Measurements from ENCODE around the gene ATR. TPM values are rescaled to one million over a fixed set of nuclear protein-coding genes. Genes with fewer than 3 reads are reported as not detected.
"Not testable (repeated sequence)": the region's sequence is repeated elsewhere in the genome, so short reads cannot be mapped to it uniquely, and the experiment has no call there.

ATR gene
- total RNA-seq, 6 donors from 2014 or later = 16.5 to 62.5 (median 24.0) TPM

GRCh38 chr3:142447301-142447851 is 131.2 kb downstream of the ATR start:
- ATAC-seq (ENCODE audit: low FRiP score in 2 of 2) (peak; percentile 69 to 75), DNase-seq (peak; percentile 53 to 83)
- 0% methylated on average over 32 to 35 of the region's 35 CpGs for WGBS, 2 donors
- peaks cover 0 to 4% (median 3%) of the 10 kb centered on the region in 4 donors for H3K36me3 ChIP-seq
- TF ChIP-seq POLR2A (IDR thresholded peaks at IDR 0.05) (no peak), EP300 (IDR thresholded peaks at IDR 0.05) (no peak), POLR2AphosphoS5 (IDR thresholded peaks at IDR 0.05) (no peak), CTCF (IDR thresholded peaks at IDR 0.05) (no peak)
- H3K4me1 ChIP-seq = peaks cover 27 to 46% (median 28%) of the 10 kb centered on the region in 4 donors
- no peaks in the 10 kb centered on the region for H3K9me3 ChIP-seq
- peak overlapping the region; percentile 97 to 99 (median 98) for H3K27ac ChIP-seq
- no peaks in the 10 kb centered on the region for H3K27me3 ChIP-seq
- peak overlapping the region; percentile 66 to 87 (median 72) for H3K4me3 ChIP-seq

GRCh38 chr3:142445816-142446254 is 132.7 kb downstream of the ATR start:
- DNase-seq = no peak
- no peak for TF ChIP-seq CTCF (IDR thresholded peaks at IDR 0.05)
- TF ChIP-seq EP300 (IDR thresholded peaks at IDR 0.05) = no peak

GRCh38 chr3:142444343-142444742 is 134.2 kb downstream of the ATR start:
- DNase-seq (no peak), ATAC-seq (ENCODE audit: low FRiP score in 2 of 2) (no peak)
- H3K4me3 ChIP-seq = no peak overlapping the region
- no peak for TF ChIP-seq EP300 (IDR thresholded peaks at IDR 0.05)
- no peak for TF ChIP-seq CTCF (IDR thresholded peaks at IDR 0.05)
- TF ChIP-seq POLR2AphosphoS5 (IDR thresholded peaks at IDR 0.05) = no peak
- no peak for TF ChIP-seq POLR2A (IDR thresholded peaks at IDR 0.05)
- peaks cover 27 to 52% (median 29%) of the 10 kb centered on the region in 4 donors for H3K4me1 ChIP-seq
- no peaks in the 10 kb centered on the region for H3K36me3 ChIP-seq
- H3K9me3 ChIP-seq = no peaks in the 10 kb centered on the region
- WGBS, 2 donors = 88 to 94% methylated on average over 11 of the region's 11 CpGs
- no peak overlapping the region for H3K27ac ChIP-seq
- H3K27me3 ChIP-seq = no peaks in the 10 kb centered on the region

More at GRCh38 chr3:142445816-142446254, 132.7 kb downstream of the ATR start:
- ATAC-seq (ENCODE audit: low FRiP score in 2 of 2) = no peak
- no peaks in the 10 kb centered on the region for H3K9me3 ChIP-seq
- H3K4me1 ChIP-seq = peaks cover 27 to 46% (median 29%) of the 10 kb centered on the region in 4 donors
- peaks cover 0 to 2% (median under 1%) of the 10 kb centered on the region in 4 donors for H3K36me3 ChIP-seq
- peak overlapping the region in 2 of 4 donors; percentile 72 to 87 for H3K4me3 ChIP-seq
- peak overlapping the region in 1 of 4 donors; percentile 98 for H3K27ac ChIP-seq
- no peaks in the 10 kb centered on the region for H3K27me3 ChIP-seq
- WGBS, 2 donors = 53 to 65% methylated on average over 6 of the region's 6 CpGs

- not testable (repeated sequence) for H3K27me3 ChIP-seq; H3K4me3 ChIP-seq; H3K36me3 ChIP-seq; DNase-seq; H3K9me3 ChIP-seq; ATAC-seq (ENCODE audit: low FRiP score in 2 of 2); H3K27ac ChIP-seq
- H3K4me1 ChIP-seq = peaks cover 22 to 48% (median 26%) of the 10 kb centered on the region in 4 donors
- WGBS, 2 donors = 97% methylated on average over 12 of the region's 12 CpGs
Observed at GRCh38 chr3:142443060-142443459, 135.5 kb downstream of the ATR start.

- H3K9me3 ChIP-seq; H3K36me3 ChIP-seq; H3K27me3 ChIP-seq; H3K4me3 ChIP-seq; H3K27ac ChIP-seq; ATAC-seq (ENCODE audit: low FRiP score in 2 of 2): not testable (repeated sequence)
- DNase-seq = peak in 1 of 2 donors; percentile 14
- WGBS, 2 donors = 93 to 95% methylated on average over 15 of the region's 15 CpGs
- H3K4me1 ChIP-seq = peaks cover 6 to 26% (median 10%) of the 10 kb centered on the region in 4 donors
Observed at GRCh38 chr3:142439499-142440220, 138.9 kb downstream of the ATR start.

- H3K4me1 ChIP-seq = peaks cover 0 to 11% (median 4%) of the 10 kb centered on the region in 4 donors
- H3K27ac ChIP-seq; H3K9me3 ChIP-seq; ATAC-seq (ENCODE audit: low FRiP score in 2 of 2); DNase-seq; H3K36me3 ChIP-seq; H3K4me3 ChIP-seq; H3K27me3 ChIP-seq: not testable (repeated sequence)
- 95 to 97% methylated on average over 11 of the region's 11 CpGs for WGBS, 2 donors
Observed at GRCh38 chr3:142438096-142438495, 140.4 kb downstream of the ATR start.

Data from upper lobe of left lung (tissue), 6 donors.